Breast epithelium (tissue), 4 donors: ENCODE results near the gene TMEM234. TPM values are rescaled to one million over a fixed set of nuclear protein-coding genes. Genes with fewer than 3 reads are reported as not detected.

ENCODE experiments used
- DNase-seq, 2 donors: peaks; one replicate each; pipeline ENCODE4 v3.0.0-alpha.2; 2019; ENCODE audit warnings: low spot score in 2 of 2
- H3K27ac ChIP-seq, 2 donors: fragments of 200-600 bp; sonication (generic) in 1 of 2; one replicate each; pipeline ENCODE4 v1.5.1; 2016 to 2019; ENCODE audit warnings: mild to moderate bottlenecking in 1 of 2
- H3K27me3 ChIP-seq, 2 donors: fragments of 200-600 bp; sonication (generic) in 1 of 2; one replicate each; pipeline versions ENCODE4 v1.5.1 to v1.6.0; 2017 to 2019; ENCODE audit warnings: control low read depth in 1 of 2, mild to moderate bottlenecking in 1 of 2
- H3K36me3 ChIP-seq: fragments of 200-600 bp; one replicate; pipeline ENCODE4 v1.5.1; 2019
- H3K4me1 ChIP-seq, 2 donors: fragments of 200-600 bp; sonication (generic); one replicate each; pipeline ENCODE4 v1.5.1; 2016 to 2019; ENCODE audit warnings: control low read depth in 1 of 2
- H3K4me3 ChIP-seq, 3 donors: fragments of 200-600 bp; sonication (generic); 1 replicate in 2 of 3; 2 replicates in 1 of 3; pipeline ENCODE4 v1.5.1; 2016 to 2019; ENCODE audit warnings: mild to moderate bottlenecking in 3 of 3, moderate library complexity in 2 of 3
- H3K9me3 ChIP-seq, 2 donors: fragments of 200-600 bp; sonication (generic) in 1 of 2; one replicate each; pipeline ENCODE4 v1.5.1; 2016 to 2019; ENCODE audit warnings: control low read depth in 1 of 2
- CTCF ChIP-seq, 3 donors: fragments of 450-650 bp; IDR thresholded peaks; one replicate each; pipeline ENCODE4 v1.5.1; 2016 to 2017; ENCODE audit warnings: antibody characterized with exemption in 3 of 3, mild to moderate bottlenecking in 3 of 3, moderate library complexity in 3 of 3
- POLR2A ChIP-seq: fragments of 450-650 bp; IDR thresholded peaks from one replicate; pipeline ENCODE4 v1.6.1; 2016; ENCODE audit warnings: antibody characterized with exemption, mild to moderate bottlenecking, moderate library complexity
- POLR2AphosphoS5 ChIP-seq, 3 donors: sonication (generic); formaldehyde crosslinking; IDR thresholded peaks; one replicate each; pipeline ENCODE4 v1.6.1; 2017; ENCODE audit warnings: antibody characterized with exemption in 3 of 3
- intact Hi-C: fragments of 100-400 bp; cut with DNase I; formaldehyde crosslinking; loops from one replicate; pipeline ENCODE4 v1.15.1; 2023; ENCODE audit warnings: low total_unique reads
- total RNA-seq, 3 donors: library from RNA; depleted of rRNA; stranded (reverse); fragments of >200 nt; gene quantifications; one replicate each; pipeline ENCODE4 v1.1.0, GENCODE V29; 2016

The TMEM234 gene
- total RNA-seq, 3 donors from 2014 or later, result 5.8 to 20.6 (median 13.4) TPM

- intact Hi-C loops, result no loop called here
- Histone ChIP-seq H3K9me3 (no peaks in the 10 kb centered on the region), H3K36me3 (no peaks in the 10 kb centered on the region), H3K4me1 (no peaks in the 10 kb centered on the region), H3K27ac (no peak overlapping the region), H3K4me3 (no peak overlapping the region), H3K27me3 (no peaks in the 10 kb centered on the region)
- DNase-seq, result no peak
- TF ChIP-seq POLR2AphosphoS5 (IDR thresholded peaks at IDR 0.05) (no peak), CTCF (IDR thresholded peaks at IDR 0.05) (no peak), POLR2A (no peak)
Measured at GRCh38 chr1:32257227-32257508, 35.0 kb upstream of the TMEM234 start.

- Histone ChIP-seq H3K27ac (no peak overlapping the region), H3K36me3 (no peaks in the 10 kb centered on the region), H3K4me3 (no peak overlapping the region), H3K4me1 (no peaks in the 10 kb centered on the region), H3K9me3 (no peaks in the 10 kb centered on the region), H3K27me3 (no peaks in the 10 kb centered on the region)
- intact Hi-C loops, result no loop called here
- DNase-seq, result no peak
- TF ChIP-seq POLR2A, result no peak
- no peak for TF ChIP-seq POLR2AphosphoS5 (IDR thresholded peaks at IDR 0.05)
- no peak for TF ChIP-seq CTCF (IDR thresholded peaks at IDR 0.05)
Measured at GRCh38 chr1:32256473-32257226, 34.5 kb upstream of the TMEM234 start.

- Histone ChIP-seq H3K27me3 (no peaks in the 10 kb centered on the region), H3K36me3 (no peaks in the 10 kb centered on the region), H3K4me3 (no peak overlapping the region), H3K4me1 (no peaks in the 10 kb centered on the region), H3K27ac (no peak overlapping the region), H3K9me3 (no peaks in the 10 kb centered on the region)
- DNase-seq, result no peak
- intact Hi-C loops, result no loop called here
- TF ChIP-seq POLR2A (no peak), CTCF (IDR thresholded peaks at IDR 0.05) (no peak), POLR2AphosphoS5 (IDR thresholded peaks at IDR 0.05) (no peak)
Measured at GRCh38 chr1:32255072-32256071, 33.2 kb upstream of the TMEM234 start.

GRCh38 chr1:32250893-32251716 lies 29.0 kb upstream of the TMEM234 start, which contains the start of gene LCK:
Gene LCK (plus strand): TSS chr1:32251265. CDS start chr1:32274330, 23,065 bp downstream.
- Histone ChIP-seq H3K4me3 (peak within 1 kb of the TSS in 2 of 3 donors; percentile 22 to 24), H3K4me1 (peaks cover 3 to 10% of the 10 kb centered on the region in 2 donors), H3K9me3 (no peaks in the 10 kb centered on the region), H3K27ac (peak within 1 kb of the TSS; percentile 68 to 74), H3K27me3 (no peaks in the 10 kb centered on the region), H3K36me3 (no peaks in the 10 kb centered on the region)
- intact Hi-C loops, result no loop called here
- DNase-seq, result no peak
- TF ChIP-seq CTCF (IDR thresholded peaks at IDR 0.05) (no peak), POLR2AphosphoS5 (IDR thresholded peaks at IDR 0.05) (no peak), POLR2A (no peak)
